ENCODE measurements around the gene RPL22. TPM values are rescaled to one million over a fixed set of nuclear protein-coding genes. Genes with fewer than 3 reads are reported as not detected.

RPL22 gene
- total and polyA plus RNA-seq, 3 experiments from 2014 or later: 213 to 449 (median 397) TPM

DNA sequence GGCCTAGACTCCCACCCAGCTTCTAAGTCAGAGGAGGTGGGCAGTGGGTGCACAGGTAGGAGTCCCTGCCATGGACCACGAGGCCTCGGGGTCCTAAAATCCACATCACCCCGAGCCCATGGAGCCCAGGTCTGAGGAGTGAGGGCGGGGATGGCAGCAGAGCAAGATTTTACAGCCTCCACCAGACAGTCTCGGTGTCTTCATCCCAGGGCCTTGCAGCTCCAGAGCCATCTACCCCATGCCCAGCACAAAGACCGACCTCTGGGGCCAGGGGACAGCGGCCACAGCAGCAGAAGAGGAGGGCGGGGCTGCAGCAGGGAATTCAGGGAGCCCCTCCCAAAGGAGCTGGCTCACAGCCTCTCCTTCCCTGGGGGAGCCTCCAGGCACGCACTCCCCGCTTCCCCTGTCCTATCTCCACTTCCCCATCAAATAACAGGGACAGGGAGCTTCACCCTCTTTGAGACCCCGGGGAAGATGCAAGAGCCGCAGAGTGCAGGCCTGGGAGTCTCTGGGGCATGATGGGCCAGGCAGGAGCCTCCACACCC is 33.9 kb downstream of the RPL22 start:
- H3K9me3 Mint-ChIP-seq: no peaks in the 10 kb centered on the region
- H3K4me1 Mint-ChIP-seq: no peaks in the 10 kb centered on the region
- no peaks in the 10 kb centered on the region for H3K27me3 ChIP-seq (ENCODE audit: insufficient read depth, low read length, poor library complexity, severe bottlenecking)

DNA sequence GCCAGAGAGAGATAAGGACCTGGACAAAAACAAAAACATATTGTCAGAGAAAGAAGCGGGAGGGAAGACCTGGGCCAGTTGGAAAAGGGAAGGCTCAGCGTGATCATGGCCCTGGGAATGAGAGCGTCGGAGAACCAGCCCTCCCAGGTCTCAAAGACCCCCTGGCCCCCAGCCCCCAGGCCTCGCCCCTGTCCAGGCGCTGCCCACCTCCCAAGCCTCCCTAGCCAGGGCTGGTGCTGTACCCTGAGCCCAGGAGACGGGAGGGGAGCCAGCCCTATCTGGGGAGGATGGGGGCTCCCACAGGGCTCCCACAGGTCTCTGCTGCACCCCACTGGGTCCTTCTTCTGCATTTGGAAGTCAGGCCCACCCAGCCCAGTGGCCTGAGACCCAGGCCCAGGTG is 34.4 kb downstream of the RPL22 start:
- Mint-ChIP-seq H3K27ac (peak overlapping the region in 1 of 8 donors; percentile 47), H3K4me3 (no peak overlapping the region), H3K4me1 (no peaks in the 10 kb centered on the region), H3K27me3 (peaks cover 9 to 21% of the 10 kb centered on the region in 2 donors), H3K36me3 (no peaks in the 10 kb centered on the region), H3K9me3 (no peaks in the 10 kb centered on the region)
- H3K4me1 ChIP-seq (ENCODE audit: insufficient read depth, low read length): no peaks in the 10 kb centered on the region
- no peaks in the 10 kb centered on the region for H3K9me3 ChIP-seq (ENCODE audit: low read length)
- H3K36me3 ChIP-seq (ENCODE audit: insufficient read depth, low read length): no peaks in the 10 kb centered on the region
- no peaks in the 10 kb centered on the region for H3K27me3 ChIP-seq (ENCODE audit: insufficient read depth, low read length, poor library complexity, severe bottlenecking)
- H3K27ac ChIP-seq (ENCODE audit: low read depth, low read length): no peak overlapping the region
- H3K4me3 ChIP-seq (ENCODE audit: low read length): no peak overlapping the region
- ChIA-PET POLR2A (no interaction called here), CTCF (no interaction called here)
- DNase-seq: no peak

More for the DNA sequence above, 33.9 kb downstream of the RPL22 start:
- no peak overlapping the region for H3K27ac ChIP-seq (ENCODE audit: low read depth, low read length)
- H3K27ac Mint-ChIP-seq: no peak overlapping the region
- H3K4me3 ChIP-seq (ENCODE audit: low read length): no peak overlapping the region
- no peaks in the 10 kb centered on the region for H3K9me3 ChIP-seq (ENCODE audit: low read length)
- peaks cover 9 to 20% of the 10 kb centered on the region in 2 donors for H3K27me3 Mint-ChIP-seq
- POLR2A ChIA-PET: no interaction called here
- no peaks in the 10 kb centered on the region for H3K36me3 Mint-ChIP-seq
- no peak overlapping the region for H3K4me3 Mint-ChIP-seq
- no peaks in the 10 kb centered on the region for H3K36me3 ChIP-seq (ENCODE audit: insufficient read depth, low read length)
- no peak for DNase-seq
- no peaks in the 10 kb centered on the region for H3K4me1 ChIP-seq (ENCODE audit: insufficient read depth, low read length)
- CTCF ChIA-PET: no interaction called here

DNA sequence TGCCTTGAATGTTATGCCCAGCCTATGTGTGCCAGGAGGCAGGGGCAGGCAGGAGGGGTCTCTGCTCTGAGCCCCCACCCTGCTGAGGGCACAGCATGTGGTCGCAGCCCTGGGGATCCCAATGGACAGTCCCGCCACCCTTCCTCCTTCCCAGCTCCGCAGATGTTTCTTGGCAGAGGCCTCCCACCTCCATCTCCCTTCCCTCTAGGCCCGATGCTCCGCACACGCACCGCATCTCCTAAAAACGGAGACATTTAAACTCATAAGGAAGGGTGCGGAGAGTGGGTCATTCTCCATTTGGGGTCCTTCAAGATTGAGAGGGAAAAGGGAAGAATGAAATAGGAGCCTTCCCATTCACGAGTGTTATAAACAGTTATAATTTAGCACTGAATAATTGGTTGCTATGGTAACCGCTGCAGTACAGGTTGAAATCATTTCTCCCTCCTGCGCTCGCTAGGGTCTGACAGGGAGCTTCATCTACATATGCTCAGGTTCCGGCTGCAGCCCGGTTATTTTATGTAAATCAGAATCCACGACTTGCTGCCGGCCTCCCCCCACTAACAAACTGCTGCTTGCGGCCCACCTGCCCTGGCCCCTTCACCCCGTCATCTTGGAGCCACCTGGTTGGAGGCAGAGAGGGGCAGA is 35.3 kb downstream of the RPL22 start:
- Mint-ChIP-seq H3K27me3 (peaks cover 12 to 28% of the 10 kb centered on the region in 2 donors), H3K4me1 (no peaks in the 10 kb centered on the region), H3K4me3 (no peak overlapping the region), H3K27ac (no peak overlapping the region), H3K36me3 (no peaks in the 10 kb centered on the region), H3K9me3 (peaks cover 0 to 3% (median 0%) of the 10 kb centered on the region in 5 donors)
- H3K36me3 ChIP-seq (ENCODE audit: insufficient read depth, low read length): no peaks in the 10 kb centered on the region
- H3K27me3 ChIP-seq (ENCODE audit: insufficient read depth, low read length, poor library complexity, severe bottlenecking): no peaks in the 10 kb centered on the region
- ChIA-PET CTCF (no interaction called here), POLR2A (no interaction called here)
- no peaks in the 10 kb centered on the region for H3K9me3 ChIP-seq (ENCODE audit: low read length)
- DNase-seq: no peak
- no peaks in the 10 kb centered on the region for H3K4me1 ChIP-seq (ENCODE audit: insufficient read depth, low read length)
- H3K27ac ChIP-seq (ENCODE audit: low read depth, low read length): no peak overlapping the region
- no peak overlapping the region for H3K4me3 ChIP-seq (ENCODE audit: low read length)

DNA sequence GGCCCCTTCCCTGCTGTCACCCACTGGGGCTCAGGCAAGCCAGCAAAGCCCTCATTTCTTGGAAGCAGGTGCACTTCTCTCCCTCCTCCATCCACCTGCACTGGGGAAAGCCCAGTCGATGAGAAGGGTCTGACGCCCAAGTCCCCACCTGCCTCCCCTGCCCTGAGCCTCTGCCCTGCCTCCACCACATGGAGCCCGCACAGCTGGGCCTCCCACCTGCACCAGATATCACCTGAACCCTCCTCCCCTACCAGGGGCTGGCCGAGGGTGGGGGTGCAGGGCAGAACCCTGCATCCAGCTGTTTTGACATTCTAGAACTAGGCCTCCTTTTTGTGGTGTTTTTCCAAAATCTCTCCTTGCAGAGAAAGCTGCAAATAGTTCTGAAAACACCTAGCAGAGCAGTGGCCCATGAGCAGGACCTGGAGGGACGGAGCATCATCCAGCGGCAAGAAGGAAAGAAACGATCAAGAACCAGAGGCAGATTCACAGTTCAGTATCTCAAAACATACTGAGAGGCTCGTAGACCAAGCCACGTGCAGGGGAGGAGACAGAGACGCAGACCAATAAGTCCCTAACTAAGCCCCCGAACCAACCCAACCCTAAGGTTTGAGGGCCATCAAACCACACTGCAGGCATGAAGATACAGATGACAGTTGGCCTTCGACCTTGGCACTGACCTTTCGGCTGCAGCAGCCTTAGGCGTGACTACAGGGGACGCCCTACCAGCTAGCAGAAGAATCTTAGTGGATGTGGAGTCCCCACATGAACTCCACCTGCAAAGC is 36.0 kb downstream of the RPL22 start:
- H3K27ac ChIP-seq (ENCODE audit: low read depth, low read length): no peak overlapping the region
- DNase-seq: no peak
- no peaks in the 10 kb centered on the region for H3K27me3 ChIP-seq (ENCODE audit: insufficient read depth, low read length, poor library complexity, severe bottlenecking)
- Mint-ChIP-seq H3K4me3 (no peak overlapping the region), H3K9me3 (peaks cover 0 to 3% (median 0%) of the 10 kb centered on the region in 5 donors), H3K4me1 (no peaks in the 10 kb centered on the region), H3K27me3 (peaks cover 15 to 29% of the 10 kb centered on the region in 2 donors), H3K27ac (no peak overlapping the region), H3K36me3 (no peaks in the 10 kb centered on the region)
- ChIA-PET CTCF (no interaction called here), POLR2A (no interaction called here)
- no peaks in the 10 kb centered on the region for H3K9me3 ChIP-seq (ENCODE audit: low read length)
- H3K4me1 ChIP-seq (ENCODE audit: insufficient read depth, low read length): no peaks in the 10 kb centered on the region
- no peak overlapping the region for H3K4me3 ChIP-seq (ENCODE audit: low read length)
- no peaks in the 10 kb centered on the region for H3K36me3 ChIP-seq (ENCODE audit: insufficient read depth, low read length)

DNA sequence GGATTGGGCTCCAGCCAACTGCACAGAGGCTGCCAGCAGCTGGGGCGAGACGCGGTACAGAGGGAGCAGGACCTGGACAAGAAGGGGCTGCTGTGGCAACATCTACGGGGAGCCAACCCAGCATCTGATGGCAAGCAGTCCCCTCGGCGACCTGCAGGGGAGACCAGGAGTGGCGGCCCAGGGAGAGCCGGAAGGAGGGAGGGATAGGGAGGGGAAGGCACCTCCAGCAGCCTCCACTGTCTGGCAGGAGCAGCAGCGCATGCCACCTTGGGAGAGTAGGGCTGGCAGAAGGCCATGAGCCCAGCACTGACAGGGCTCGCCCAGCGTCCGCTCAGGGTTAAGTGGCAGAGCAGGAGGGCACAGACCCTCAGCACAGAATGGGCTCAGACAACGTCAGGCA is 36.6 kb downstream of the RPL22 start:
- Mint-ChIP-seq H3K36me3 (peaks cover 0 to 4% (median 0%) of the 10 kb centered on the region in 3 donors), H3K9me3 (peaks cover 0 to 3% (median 0%) of the 10 kb centered on the region in 5 donors), H3K27me3 (peaks cover 15 to 29% of the 10 kb centered on the region in 2 donors), H3K4me1 (peaks cover 0 to 2% (median 2%) of the 10 kb centered on the region in 3 donors), H3K4me3 (no peak overlapping the region), H3K27ac (no peak overlapping the region)
- Histone ChIP-seq H3K27me3 (ENCODE audit: insufficient read depth, low read length, poor library complexity, severe bottlenecking) (no peaks in the 10 kb centered on the region), H3K9me3 (ENCODE audit: low read length) (no peaks in the 10 kb centered on the region), H3K36me3 (ENCODE audit: insufficient read depth, low read length) (no peaks in the 10 kb centered on the region), H3K4me1 (ENCODE audit: insufficient read depth, low read length) (no peaks in the 10 kb centered on the region), H3K27ac (ENCODE audit: low read depth, low read length) (no peak overlapping the region), H3K4me3 (ENCODE audit: low read length) (no peak overlapping the region)
- no peak for DNase-seq
- CTCF ChIA-PET: no interaction called here
- POLR2A ChIA-PET: no interaction called here

DNA sequence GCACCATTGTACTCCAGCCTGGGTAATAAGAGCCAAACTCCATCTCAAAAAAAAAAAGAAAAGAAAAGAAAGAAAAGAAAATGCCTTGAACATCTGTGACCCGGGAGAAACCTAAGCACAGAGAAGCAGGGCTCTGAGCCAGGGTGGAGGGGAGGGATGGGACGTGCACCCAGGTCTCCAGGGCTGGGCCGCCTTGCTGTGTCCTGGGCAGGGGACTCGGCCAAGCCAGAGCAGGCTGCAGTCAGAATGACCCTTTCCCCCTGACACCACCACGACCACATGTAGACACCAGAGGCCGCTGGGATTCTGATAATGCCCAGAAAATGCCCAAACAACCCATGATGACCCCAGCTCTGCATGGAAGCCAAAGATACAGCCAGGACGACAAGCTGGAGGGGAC is 37.1 kb downstream of the RPL22 start:
- DNase-seq: no peak
- Mint-ChIP-seq H3K27me3 (peaks cover 12 to 26% of the 10 kb centered on the region in 2 donors), H3K27ac (no peak overlapping the region), H3K9me3 (peaks cover 0 to 3% (median 0%) of the 10 kb centered on the region in 5 donors), H3K4me1 (peaks cover 0 to 7% (median 2%) of the 10 kb centered on the region in 3 donors), H3K4me3 (no peak overlapping the region), H3K36me3 (peaks cover 0 to 6% (median 0%) of the 10 kb centered on the region in 3 donors)
- Histone ChIP-seq H3K27me3 (ENCODE audit: insufficient read depth, low read length, poor library complexity, severe bottlenecking) (no peaks in the 10 kb centered on the region), H3K27ac (ENCODE audit: low read depth, low read length) (no peak overlapping the region), H3K9me3 (ENCODE audit: low read length) (no peaks in the 10 kb centered on the region), H3K4me1 (ENCODE audit: insufficient read depth, low read length) (no peaks in the 10 kb centered on the region), H3K36me3 (ENCODE audit: insufficient read depth, low read length) (no peaks in the 10 kb centered on the region), H3K4me3 (ENCODE audit: low read length) (no peak overlapping the region)
- CTCF ChIA-PET: no interaction called here
- POLR2A ChIA-PET: no interaction called here

DNA sequence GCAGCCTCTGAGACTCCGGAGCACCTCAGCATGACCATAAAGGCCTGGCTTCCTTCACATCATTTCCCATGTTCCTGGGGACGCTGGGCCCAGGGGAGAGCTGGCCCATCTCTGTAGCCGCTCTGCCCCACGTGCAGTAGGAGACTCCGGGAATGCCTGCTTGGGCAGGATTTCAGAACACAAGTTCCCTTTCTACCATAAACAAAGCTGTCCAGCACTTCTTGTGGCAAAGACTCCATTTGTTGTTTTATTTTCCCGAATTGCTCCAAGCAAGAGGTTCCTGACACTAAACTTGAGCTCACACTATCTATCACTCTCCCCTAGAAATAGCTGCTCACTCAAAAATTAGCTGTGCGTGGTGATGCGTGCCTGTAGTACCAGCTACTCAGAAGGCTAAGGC is 41.2 kb downstream of the RPL22 start:
- Histone ChIP-seq H3K4me1 (ENCODE audit: insufficient read depth, low read length) (no peaks in the 10 kb centered on the region), H3K36me3 (ENCODE audit: insufficient read depth, low read length) (no peaks in the 10 kb centered on the region), H3K27me3 (ENCODE audit: insufficient read depth, low read length, poor library complexity, severe bottlenecking) (no peaks in the 10 kb centered on the region), H3K4me3 (ENCODE audit: low read length) (no peak overlapping the region), H3K9me3 (ENCODE audit: low read length) (no peaks in the 10 kb centered on the region), H3K27ac (ENCODE audit: low read depth, low read length) (no peak overlapping the region)
- Mint-ChIP-seq H3K4me3 (no peak overlapping the region), H3K4me1 (peaks cover 0 to 36% (median 9%) of the 10 kb centered on the region in 3 donors), H3K27ac (no peak overlapping the region), H3K36me3 (peaks cover 0 to 6% (median 0%) of the 10 kb centered on the region in 3 donors), H3K27me3 (peaks cover 16% of the 10 kb centered on the region in 2 donors), H3K9me3 (peaks cover 0 to 3% (median 0%) of the 10 kb centered on the region in 5 donors)
- DNase-seq: no peak
- POLR2A ChIA-PET: no interaction called here
- CTCF ChIA-PET: no interaction called here

DNA sequence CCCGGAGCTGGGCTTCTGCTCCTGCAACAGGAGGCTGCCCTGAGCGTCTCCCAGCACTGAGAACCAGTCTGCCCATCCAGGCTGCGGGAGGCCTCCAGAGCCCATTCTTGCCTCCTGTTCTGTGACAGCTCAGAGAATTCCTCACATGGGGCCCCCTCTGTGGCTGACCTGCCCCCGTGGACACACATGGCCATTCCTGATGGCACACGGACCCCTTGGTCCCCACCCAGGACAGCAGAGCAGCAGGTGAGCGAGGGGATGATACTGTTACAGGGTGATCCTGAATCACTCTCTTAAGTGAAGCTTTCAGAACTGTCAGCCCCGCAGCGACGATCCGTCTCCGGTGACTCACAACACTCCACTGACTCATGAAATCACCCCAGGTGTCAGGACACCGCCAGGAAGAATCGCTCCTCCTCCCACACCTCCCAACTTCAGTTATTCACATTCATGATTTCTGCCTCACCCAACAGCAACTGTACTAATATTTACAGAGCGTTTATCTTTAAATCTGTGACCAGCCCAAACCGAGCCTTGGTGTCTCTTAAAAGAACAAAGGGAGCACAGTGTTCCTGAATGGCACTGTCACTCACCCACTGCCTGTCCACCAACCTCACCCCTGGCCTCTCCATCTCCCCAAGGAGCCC is 41.7 kb downstream of the RPL22 start:
- Histone ChIP-seq H3K9me3 (ENCODE audit: low read length) (no peaks in the 10 kb centered on the region), H3K27ac (ENCODE audit: low read depth, low read length) (no peak overlapping the region), H3K36me3 (ENCODE audit: insufficient read depth, low read length) (no peaks in the 10 kb centered on the region), H3K4me3 (ENCODE audit: low read length) (no peak overlapping the region), H3K4me1 (ENCODE audit: insufficient read depth, low read length) (no peaks in the 10 kb centered on the region), H3K27me3 (ENCODE audit: insufficient read depth, low read length, poor library complexity, severe bottlenecking) (no peaks in the 10 kb centered on the region)
- H3K4me1 Mint-ChIP-seq: peaks cover 0 to 37% (median 9%) of the 10 kb centered on the region in 3 donors
- no peak overlapping the region for H3K4me3 Mint-ChIP-seq
- H3K27me3 Mint-ChIP-seq: peaks cover 16% of the 10 kb centered on the region in 2 donors
- H3K9me3 Mint-ChIP-seq: peaks cover 0 to 3% (median 0%) of the 10 kb centered on the region in 5 donors
- no peak for DNase-seq
- ChIA-PET CTCF (no interaction called here), POLR2A (no interaction called here)
- H3K27ac Mint-ChIP-seq: no peak overlapping the region
- H3K36me3 Mint-ChIP-seq: peaks cover 0 to 6% (median 0%) of the 10 kb centered on the region in 3 donors
